Measurements from ENCODE around the gene SLC9A7.
A peak's percentile ranks its signal among the peaks of the same experiment; 100 is the strongest.

Gene SLC9A7

GRCh38 chrX:46610070-46610658 is 148.8 kb downstream of the SLC9A7 start:
- no peak for TF ChIP-seq CTCF (conservative IDR thresholded peaks at IDR 0.05; ENCODE audit: control insufficient read depth, insufficient read depth, low read depth, low read length)
- no peak overlapping the region for H3K4me3 ChIP-seq (ENCODE audit: control insufficient read depth, low read depth, low read length)
- no peak for DNase-seq (ENCODE audit: low read depth)

- no peak overlapping the region for H3K4me3 ChIP-seq (ENCODE audit: control insufficient read depth, low read depth, low read length)
- no peak for DNase-seq (ENCODE audit: low read depth)
- no peak for TF ChIP-seq CTCF (conservative IDR thresholded peaks at IDR 0.05; ENCODE audit: control insufficient read depth, insufficient read depth, low read depth, low read length)
These were observed 151.0 kb downstream of the SLC9A7 start for GRCh38 chrX:46607916-46608315.

- H3K4me3 ChIP-seq (ENCODE audit: control insufficient read depth, low read depth, low read length) = no peak overlapping the region
- no peak for DNase-seq (ENCODE audit: low read depth)
- no peak for TF ChIP-seq CTCF (conservative IDR thresholded peaks at IDR 0.05; ENCODE audit: control insufficient read depth, insufficient read depth, low read depth, low read length)
These were observed 156.3 kb downstream of the SLC9A7 start for GRCh38 chrX:46602468-46603102.

- DNase-seq (ENCODE audit: low read depth) = peak; percentile 57
- no peak overlapping the region for H3K4me3 ChIP-seq (ENCODE audit: control insufficient read depth, low read depth, low read length)
- no peak for TF ChIP-seq CTCF (conservative IDR thresholded peaks at IDR 0.05; ENCODE audit: control insufficient read depth, insufficient read depth, low read depth, low read length)
These were observed 157.6 kb downstream of the SLC9A7 start for GRCh38 chrX:46601283-46601682.

GRCh38 chrX:46599051-46599560 is 159.8 kb downstream of the SLC9A7 start:
- TF ChIP-seq CTCF (conservative IDR thresholded peaks at IDR 0.05; ENCODE audit: control insufficient read depth, insufficient read depth, low read depth, low read length) = no peak
- no peak for DNase-seq (ENCODE audit: low read depth)
- no peak overlapping the region for H3K4me3 ChIP-seq (ENCODE audit: control insufficient read depth, low read depth, low read length)

- H3K4me3 ChIP-seq (ENCODE audit: control insufficient read depth, low read depth, low read length) = no peak overlapping the region
- no peak for TF ChIP-seq CTCF (conservative IDR thresholded peaks at IDR 0.05; ENCODE audit: control insufficient read depth, insufficient read depth, low read depth, low read length)
- no peak for DNase-seq (ENCODE audit: low read depth)
These were observed 161.1 kb downstream of the SLC9A7 start for GRCh38 chrX:46597771-46598170.
